ENCODE results near the gene CMTM1. TPM values are rescaled to one million over a fixed set of nuclear protein-coding genes. Genes with fewer than 3 reads are reported as not detected.

Gene CMTM1
- total and polyA plus RNA-seq, 2 experiments from 2014 or later: 1.4 to 1.8 TPM

GRCh38 chr16:66590322-66590721, 24.1 kb downstream of the CMTM1 start:
- no peaks in the 10 kb centered on the region for H4K20me1 ChIP-seq (ENCODE audit: insufficient read depth, poor library complexity, severe bottlenecking)
- TF ChIP-seq EZH2 (IDR thresholded peaks at IDR 0.05; ENCODE audit: borderline replicate concordance) (no peak), EZH2phosphoT487 (IDR thresholded peaks at IDR 0.05; ENCODE audit: low read depth, severe bottlenecking, unreplicated experiment) (no peak), CTCF (IDR thresholded peaks at IDR 0.05; ENCODE audit: poor library complexity) (no peak)

GRCh38 chr16:66591018-66591417, 24.8 kb downstream of the CMTM1 start:
- H3K36me3 ChIP-seq (replicated peaks; ENCODE audit: insufficient read depth, low read depth): no peaks in the 10 kb centered on the region
- TF ChIP-seq EZH2 (IDR thresholded peaks at IDR 0.05; ENCODE audit: borderline replicate concordance) (no peak), CTCF (IDR thresholded peaks at IDR 0.05; ENCODE audit: poor library complexity) (no peak), EZH2phosphoT487 (IDR thresholded peaks at IDR 0.05; ENCODE audit: low read depth, severe bottlenecking, unreplicated experiment) (no peak)
- no peak overlapping the region for H3K4me3 ChIP-seq
- H3K79me2 ChIP-seq: no peaks in the 10 kb centered on the region
- DNase-seq (ENCODE audit: low spot score): no peak
- H4K20me1 ChIP-seq (ENCODE audit: insufficient read depth, poor library complexity, severe bottlenecking): no peaks in the 10 kb centered on the region
- no peak overlapping the region for H2AFZ ChIP-seq
- no peak overlapping the region for H3K27ac ChIP-seq
- no peaks in the 10 kb centered on the region for H3K9me3 ChIP-seq (ENCODE audit: low read depth)
- 82% methylated on average over 4 of the region's 4 CpGs for WGBS (ENCODE audit: low lambda C conversion rate, missing lambda C conversion rate)
- H3K9me2 ChIP-seq (replicated peaks; ENCODE audit: insufficient read depth): no peaks in the 10 kb centered on the region
- no peak overlapping the region for H3K4me2 ChIP-seq
- H3K27me3 ChIP-seq: no peaks in the 10 kb centered on the region
- H3K4me1 ChIP-seq (ENCODE audit: insufficient read depth): no peaks in the 10 kb centered on the region

More at GRCh38 chr16:66590322-66590721, 24.1 kb downstream of the CMTM1 start:
- Histone ChIP-seq H3K4me3 (no peak overlapping the region), H3K27me3 (no peaks in the 10 kb centered on the region), H3K4me2 (no peak overlapping the region), H2AFZ (no peak overlapping the region), H3K9me3 (ENCODE audit: low read depth) (no peaks in the 10 kb centered on the region), H3K27ac (no peak overlapping the region), H3K4me1 (ENCODE audit: insufficient read depth) (no peaks in the 10 kb centered on the region), H3K79me2 (no peaks in the 10 kb centered on the region), H3K36me3 (replicated peaks; ENCODE audit: insufficient read depth, low read depth) (no peaks in the 10 kb centered on the region), H3K9me2 (replicated peaks; ENCODE audit: insufficient read depth) (no peaks in the 10 kb centered on the region)
- DNase-seq (ENCODE audit: low spot score): no peak
- WGBS (ENCODE audit: low lambda C conversion rate, missing lambda C conversion rate): 95% methylated on average over 8 of the region's 8 CpGs

- no peak overlapping the region for H3K4me3 ChIP-seq
- H3K9me2 ChIP-seq (replicated peaks; ENCODE audit: insufficient read depth): no peaks in the 10 kb centered on the region
- WGBS (ENCODE audit: low lambda C conversion rate, missing lambda C conversion rate): 74% methylated on average over 2 of the region's 3 CpGs
- no peak for DNase-seq (ENCODE audit: low spot score)
- H4K20me1 ChIP-seq (ENCODE audit: insufficient read depth, poor library complexity, severe bottlenecking): no peaks in the 10 kb centered on the region
- H3K27me3 ChIP-seq: no peaks in the 10 kb centered on the region
- no peaks in the 10 kb centered on the region for H3K9me3 ChIP-seq (ENCODE audit: low read depth)
- no peak overlapping the region for H3K4me2 ChIP-seq
- H3K36me3 ChIP-seq (replicated peaks; ENCODE audit: insufficient read depth, low read depth): no peaks in the 10 kb centered on the region
- H3K4me1 ChIP-seq (ENCODE audit: insufficient read depth): no peaks in the 10 kb centered on the region
- no peaks in the 10 kb centered on the region for H3K79me2 ChIP-seq
- H2AFZ ChIP-seq: no peak overlapping the region
- TF ChIP-seq EZH2 (IDR thresholded peaks at IDR 0.05; ENCODE audit: borderline replicate concordance) (no peak), CTCF (IDR thresholded peaks at IDR 0.05; ENCODE audit: poor library complexity) (no peak), EZH2phosphoT487 (IDR thresholded peaks at IDR 0.05; ENCODE audit: low read depth, severe bottlenecking, unreplicated experiment) (no peak)
- H3K27ac ChIP-seq: no peak overlapping the region
Observed at GRCh38 chr16:66592241-66592640, 26.0 kb downstream of the CMTM1 start.

GRCh38 chr16:66592814-66593213, 26.6 kb downstream of the CMTM1 start:
- no peak overlapping the region for H3K4me2 ChIP-seq
- TF ChIP-seq EZH2 (IDR thresholded peaks at IDR 0.05; ENCODE audit: borderline replicate concordance) (no peak), CTCF (IDR thresholded peaks at IDR 0.05; ENCODE audit: poor library complexity) (no peak), EZH2phosphoT487 (IDR thresholded peaks at IDR 0.05; ENCODE audit: low read depth, severe bottlenecking, unreplicated experiment) (no peak)
- no peaks in the 10 kb centered on the region for H3K4me1 ChIP-seq (ENCODE audit: insufficient read depth)
- H3K9me2 ChIP-seq (replicated peaks; ENCODE audit: insufficient read depth): no peaks in the 10 kb centered on the region
- no peaks in the 10 kb centered on the region for H4K20me1 ChIP-seq (ENCODE audit: insufficient read depth, poor library complexity, severe bottlenecking)
- H3K36me3 ChIP-seq (replicated peaks; ENCODE audit: insufficient read depth, low read depth): no peaks in the 10 kb centered on the region
- H3K79me2 ChIP-seq: no peaks in the 10 kb centered on the region
- no peak overlapping the region for H3K4me3 ChIP-seq
- no peak overlapping the region for H2AFZ ChIP-seq
- no peaks in the 10 kb centered on the region for H3K27me3 ChIP-seq
- H3K27ac ChIP-seq: no peak overlapping the region
- WGBS (ENCODE audit: low lambda C conversion rate, missing lambda C conversion rate): 100% methylated on average over 3 of the region's 3 CpGs
- no peaks in the 10 kb centered on the region for H3K9me3 ChIP-seq (ENCODE audit: low read depth)
- DNase-seq (ENCODE audit: low spot score): no peak

Data from hepatocyte (in vitro differentiated cells).